Measurements from ENCODE around the gene CPNE1. TPM values are rescaled to one million over a fixed set of nuclear protein-coding genes. Genes with fewer than 3 reads are reported as not detected.

The CPNE1 gene
- total RNA-seq, 1 experiment from 2014 or later: 155 TPM

- H3K18ac ChIP-seq (ENCODE audit: insufficient read length, low read depth, low read length): no peak overlapping the region
- H2BK12ac ChIP-seq (ENCODE audit: insufficient read length, low read depth, low read length): no peak overlapping the region
- TF ChIP-seq CTCF (conservative IDR thresholded peaks at IDR 0.05): no peak
- H2AK5ac ChIP-seq (ENCODE audit: insufficient read length, low read length): no peak overlapping the region
- Mint-ChIP-seq H3K9me3 (no peaks in the 10 kb centered on the region), H3K27me3 (ENCODE audit: low read depth) (no peaks in the 10 kb centered on the region), H3K27ac (no peak overlapping the region), H3K4me3 (no peak overlapping the region), H3K4me1 (peaks cover 7 to 8% of the 10 kb centered on the region in 2 experiments; a peak in 2 of 4 replicates), H3K36me3 (ENCODE audit: insufficient read depth in 1 of 3, low read depth in 3 of 3) (peaks cover 1 to 30% (median 26%) of the 10 kb centered on the region in 3 experiments; a peak in 6 of 7 replicates)
- no peak overlapping the region for H3K4me2 ChIP-seq (ENCODE audit: insufficient read depth, insufficient read length, low read length)
- no peak overlapping the region for H4K5ac ChIP-seq (ENCODE audit: insufficient read length, low read depth, low read length)
- H3K14ac ChIP-seq (ENCODE audit: insufficient read depth, low read length): no peak overlapping the region
- H3K27me3 ChIP-seq (ENCODE audit: insufficient read depth, low read length): no peaks in the 10 kb centered on the region
- no peak overlapping the region for H2AFZ ChIP-seq (ENCODE audit: low read length)
- peaks cover 4% of the 10 kb centered on the region for H4K20me1 ChIP-seq (ENCODE audit: control insufficient read depth, insufficient read depth, insufficient read length)
- no peak overlapping the region for H3T11ph ChIP-seq (ENCODE audit: low read length)
- no CpG with 5 or more reads among the region's 13 CpGs for WGBS (ENCODE audit: extremely low coverage, insufficient read length, low lambda C conversion rate)
- no peak overlapping the region for H4K91ac ChIP-seq (ENCODE audit: insufficient read length, low read depth, low read length)
- peaks cover 5% of the 10 kb centered on the region for H3K79me1 ChIP-seq (ENCODE audit: insufficient read depth, low read depth, low read length, poor library complexity, severe bottlenecking)
- no peak overlapping the region for H2BK120ac ChIP-seq (ENCODE audit: low read depth, low read length, poor library complexity, severe bottlenecking)
- no peak overlapping the region for H3K4ac ChIP-seq (ENCODE audit: low read depth, low read length)
- no peak overlapping the region for H2BK15ac ChIP-seq (ENCODE audit: low read depth, low read length)
- no peak overlapping the region for H3K9ac ChIP-seq (ENCODE audit: extremely low read depth, insufficient read length, low read length)
- H2BK5ac ChIP-seq (ENCODE audit: insufficient read length, low read length): no peak overlapping the region
- H3K23me2 ChIP-seq (ENCODE audit: insufficient read length, low read depth, low read length, poor library complexity, severe bottlenecking): no peaks in the 10 kb centered on the region
- H3K56ac ChIP-seq (ENCODE audit: insufficient read length, low read depth, low read length): no peak overlapping the region
- no peak overlapping the region for H3K27ac ChIP-seq (ENCODE audit: insufficient read length, low read depth, low read length)
- no peak for DNase-seq
- H4K8ac ChIP-seq (replicated peaks; ENCODE audit: insufficient read length, low read depth, low read length): no peak overlapping the region
- H3K23ac ChIP-seq (ENCODE audit: insufficient read length, low read depth, low read length): no peak overlapping the region
- H3K4me1 ChIP-seq (ENCODE audit: insufficient read depth, low read length): no peaks in the 10 kb centered on the region
- H2BK20ac ChIP-seq (ENCODE audit: low read depth, low read length, poor library complexity, severe bottlenecking): no peak overlapping the region
- H3K79me2 ChIP-seq (ENCODE audit: insufficient read depth, low read length): peaks cover 58% of the 10 kb centered on the region
- H3K9me3 ChIP-seq (ENCODE audit: control insufficient read depth, low read depth, low read length): no peaks in the 10 kb centered on the region
These were observed 11.9 kb downstream of the CPNE1 start for GRCh38 chr20:35652641-35653429.

All from H9 (cell line).